Karpas-422 (cell line): ENCODE results near the gene UGGT2. TPM values are rescaled to one million over a fixed set of nuclear protein-coding genes. Genes with fewer than 3 reads are reported as not detected.
"Not testable (repeated sequence)": the region's sequence is repeated elsewhere in the genome, so short reads cannot be mapped to it uniquely, and the experiment has no call there.

Experiments used
- DNase-seq: peaks from one replicate; pipeline ENCODE4 v3.0.0-alpha.2; 2015
- H2AFZ ChIP-seq: fragments of 200-600 bp; sonication (generic); 2 replicates; pipeline ENCODE4 v1.6.1; 2014; ENCODE audit warnings: antibody characterized with exemption, low read length, mixed read lengths
- H3K27ac ChIP-seq: fragments of 200-600 bp; sonication (generic); 2 replicates; pipeline ENCODE4 v1.5.1; 2014; ENCODE audit warnings: mild to moderate bottlenecking, low read length, moderate library complexity
- H3K27me3 ChIP-seq: fragments of 200-600 bp; sonication (generic); 2 replicates; pipeline ENCODE4 v1.6.1; 2014; ENCODE audit warnings: low read length, mixed read lengths
- H3K36me3 ChIP-seq: fragments of 200-600 bp; sonication (generic); 2 replicates; pipeline ENCODE4 v1.6.1; 2014; ENCODE audit warnings: low read length, mixed read lengths; ENCODE audit not compliant: insufficient read depth
- H3K4me1 ChIP-seq: fragments of 200-600 bp; sonication (generic); 2 replicates; pipeline ENCODE4 v1.6.1; 2014; ENCODE audit warnings: mild to moderate bottlenecking, low read length, mixed read lengths
- H3K4me2 ChIP-seq: fragments of 200-600 bp; sonication (generic); 2 replicates; pipeline ENCODE4 v1.6.1; 2014; ENCODE audit warnings: low read length, low read depth, mild to moderate bottlenecking; ENCODE audit not compliant: poor library complexity, severe bottlenecking
- H3K4me3 ChIP-seq: fragments of 200-600 bp; sonication (generic); 2 replicates; pipeline ENCODE4 v1.5.1; 2014; ENCODE audit warnings: mild to moderate bottlenecking, antibody characterized with exemption, low read length, mixed read lengths
- H3K79me2 ChIP-seq: fragments of 200-600 bp; sonication (generic); 2 replicates; pipeline ENCODE4 v1.6.1; 2014; ENCODE audit warnings: mild to moderate bottlenecking, low read length, mixed read lengths
- H3K9ac ChIP-seq: fragments of 200-600 bp; sonication (generic); 2 replicates; pipeline ENCODE4 v1.6.0; 2014; ENCODE audit warnings: low read length
- H3K9me2 ChIP-seq: fragments of 200-600 bp; sonication (generic), shearing (Covaris generic); replicated peaks from 2 replicates; pipeline ENCODE4 v1.6.0; 2014; ENCODE audit warnings: mild to moderate bottlenecking, low read length, moderate library complexity; ENCODE audit not compliant: insufficient read depth
- H3K9me3 ChIP-seq: fragments of 300-700, 200-600 bp; sonication (generic); 2 replicates; pipeline ENCODE4 v1.6.1; 2014; ENCODE audit warnings: low read length, mixed read lengths
- H4K20me1 ChIP-seq: fragments of 200-600 bp; sonication (generic); 2 replicates; pipeline ENCODE4 v1.6.1; 2014; ENCODE audit warnings: mild to moderate bottlenecking, antibody characterized with exemption, low read length, low read depth; ENCODE audit not compliant: insufficient read depth
- total RNA-seq: library from RNA; depleted of rRNA; stranded (reverse); fragments of >200 nt; shearing (Covaris generic); gene quantifications from 2 replicates; pipeline ENCODE4 v1.2.3, GENCODE V29; 2014; ENCODE audit warnings: low replicate concordance

Gene UGGT2
- total RNA-seq, 1 experiment from 2014 or later: 73.1 TPM

DNA sequence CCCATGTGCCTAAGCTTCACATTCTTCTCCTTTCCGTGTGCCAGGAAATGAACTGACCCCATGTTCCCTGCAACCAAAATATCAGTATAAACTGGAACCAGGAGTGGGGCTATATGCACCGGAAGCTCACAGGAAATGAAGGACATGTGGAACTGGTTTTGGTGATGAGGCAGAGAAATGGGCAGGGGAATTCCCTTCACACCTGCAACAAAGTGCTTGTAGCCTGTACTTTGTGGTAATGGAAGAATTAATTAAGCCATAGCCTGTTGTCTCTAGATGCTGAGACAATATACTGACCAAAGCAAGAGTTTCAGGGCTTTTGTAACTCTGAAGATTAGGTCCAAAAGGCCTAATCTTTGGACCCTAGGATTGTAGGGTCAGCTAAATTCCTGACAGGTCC is 15.5 kb upstream of the UGGT2 start:
- Histone ChIP-seq H3K27ac (no peak overlapping the region), H3K79me2 (no peaks in the 10 kb centered on the region), H3K36me3 (no peaks in the 10 kb centered on the region), H3K4me3 (no peak overlapping the region), H3K4me2 (no peak overlapping the region), H3K9me3 (no peaks in the 10 kb centered on the region), H3K9ac (no peak overlapping the region), H2AFZ (no peak overlapping the region), H3K9me2 (no peaks in the 10 kb centered on the region), H3K27me3 (no peaks in the 10 kb centered on the region), H3K4me1 (no peaks in the 10 kb centered on the region), H4K20me1 (no peaks in the 10 kb centered on the region)
- no peak for DNase-seq

DNA sequence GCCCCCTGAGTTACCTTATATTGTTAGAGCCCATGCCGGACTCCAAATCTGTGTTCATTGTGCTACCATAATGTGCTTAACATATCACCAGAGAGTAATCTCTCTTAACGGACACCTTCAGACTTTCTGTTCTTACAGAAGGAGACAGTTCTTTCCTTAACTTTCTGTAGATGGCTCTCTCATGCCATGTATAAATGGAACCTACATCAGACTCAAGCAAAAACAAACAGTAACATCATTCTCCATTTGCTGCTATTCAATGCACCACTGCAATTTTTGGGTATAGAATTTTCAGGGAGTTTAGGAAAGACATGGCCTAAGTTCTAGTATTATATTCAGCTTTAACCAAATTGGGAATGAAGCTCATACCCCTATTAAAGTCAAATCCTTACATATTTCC is 12.6 kb upstream of the UGGT2 start:
- H3K79me2 ChIP-seq: no peaks in the 10 kb centered on the region
- H3K27ac ChIP-seq: no peak overlapping the region
- no peak overlapping the region for H3K9ac ChIP-seq
- no peaks in the 10 kb centered on the region for H4K20me1 ChIP-seq
- H3K27me3 ChIP-seq: no peaks in the 10 kb centered on the region
- no peak for DNase-seq
- no peak overlapping the region for H2AFZ ChIP-seq
- no peak overlapping the region for H3K4me2 ChIP-seq
- no peaks in the 10 kb centered on the region for H3K36me3 ChIP-seq
- no peaks in the 10 kb centered on the region for H3K9me2 ChIP-seq
- no peaks in the 10 kb centered on the region for H3K4me1 ChIP-seq
- no peaks in the 10 kb centered on the region for H3K9me3 ChIP-seq
- no peak overlapping the region for H3K4me3 ChIP-seq

- Histone ChIP-seq H3K9me2 (no peaks in the 10 kb centered on the region), H3K27ac (peak overlapping the region; percentile 43), H3K4me1 (peaks cover 10% of the 10 kb centered on the region; the same call in 1 of the 2 replicates), H3K9me3 (no peaks in the 10 kb centered on the region), H3K4me3 (peak overlapping the region; percentile 83), H3K4me2 (peak overlapping the region; percentile 100), H3K9ac (peak overlapping the region; percentile 96), H3K36me3 (no peaks in the 10 kb centered on the region), H4K20me1 (no peaks in the 10 kb centered on the region), H3K27me3 (no peaks in the 10 kb centered on the region), H3K79me2 (peaks cover 49% of the 10 kb centered on the region), H2AFZ (peak overlapping the region; percentile 89)
- peak; percentile 75 for DNase-seq
Measured at GRCh38 chr13:96052656-96053002, 572 bp downstream of the UGGT2 start.

DNA sequence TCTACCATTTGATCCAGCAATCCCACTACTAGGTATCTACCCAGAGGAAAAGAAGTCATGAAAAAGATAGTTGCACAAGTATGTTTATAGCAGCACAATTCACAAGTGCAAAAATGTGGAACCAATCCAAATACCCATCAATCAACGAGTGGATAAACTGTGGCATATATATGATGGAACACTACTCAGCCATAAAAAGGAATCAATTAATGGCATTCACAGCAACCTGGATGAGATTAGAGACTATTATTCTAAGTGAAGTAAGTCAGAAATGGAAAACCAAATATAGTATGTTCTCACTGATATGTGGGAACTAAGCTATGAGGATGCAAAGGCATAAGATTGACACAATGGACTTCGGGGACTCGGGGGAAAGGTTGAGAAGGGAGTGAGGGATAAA is 1.3 kb downstream of the UGGT2 start:
- DNase-seq, H3K9me3 ChIP-seq, H2AFZ ChIP-seq, H4K20me1 ChIP-seq, H3K9me2 ChIP-seq, H3K27me3 ChIP-seq, H3K27ac ChIP-seq, H3K36me3 ChIP-seq: not testable (repeated sequence)
- Histone ChIP-seq H3K9ac (peak overlapping the region; percentile 96; the same call in 1 of the 2 replicates), H3K4me3 (peak overlapping the region; percentile 83), H3K4me2 (peak overlapping the region; percentile 100), H3K4me1 (peaks cover 10% of the 10 kb centered on the region; the same call in 1 of the 2 replicates), H3K79me2 (peaks cover 55% of the 10 kb centered on the region)

DNA sequence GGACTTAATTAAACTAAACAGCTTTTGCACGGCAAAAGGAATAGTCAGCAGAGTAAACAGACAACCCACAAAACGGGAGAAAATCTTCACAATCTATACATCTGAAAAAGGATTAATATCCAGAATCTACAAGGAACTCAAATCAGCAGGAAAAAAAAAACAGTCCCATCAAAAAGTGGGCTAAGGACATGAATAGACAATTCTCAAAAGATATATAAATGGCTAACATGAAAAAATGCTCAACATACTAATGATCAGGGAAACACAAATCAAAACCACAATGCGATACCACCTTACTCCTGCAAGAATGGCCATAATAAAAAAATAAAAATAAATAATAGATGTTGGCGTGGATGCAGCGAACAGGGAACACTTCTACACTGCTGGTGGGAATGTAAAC is 1.7 kb downstream of the UGGT2 start:
- H3K27me3 ChIP-seq, H3K9me2 ChIP-seq, H3K9me3 ChIP-seq, H3K27ac ChIP-seq, H4K20me1 ChIP-seq, H2AFZ ChIP-seq, H3K36me3 ChIP-seq, H3K9ac ChIP-seq, DNase-seq, H3K4me3 ChIP-seq: not testable (repeated sequence)
- Histone ChIP-seq H3K4me2 (peak overlapping the region; percentile 100), H3K79me2 (peaks cover 59% of the 10 kb centered on the region), H3K4me1 (peaks cover 10% of the 10 kb centered on the region; the same call in 1 of the 2 replicates)

- H3K4me1 ChIP-seq: peaks cover 10% of the 10 kb centered on the region; the same call in 1 of the 2 replicates
- H3K4me2 ChIP-seq, H3K4me3 ChIP-seq, DNase-seq, H4K20me1 ChIP-seq, H2AFZ ChIP-seq, H3K27ac ChIP-seq, H3K36me3 ChIP-seq, H3K9ac ChIP-seq, H3K9me2 ChIP-seq, H3K9me3 ChIP-seq, H3K27me3 ChIP-seq: not testable (repeated sequence)
- H3K79me2 ChIP-seq: peaks cover 65% of the 10 kb centered on the region
Measured at GRCh38 chr13:96050955-96051354, 2.2 kb downstream of the UGGT2 start.

DNA sequence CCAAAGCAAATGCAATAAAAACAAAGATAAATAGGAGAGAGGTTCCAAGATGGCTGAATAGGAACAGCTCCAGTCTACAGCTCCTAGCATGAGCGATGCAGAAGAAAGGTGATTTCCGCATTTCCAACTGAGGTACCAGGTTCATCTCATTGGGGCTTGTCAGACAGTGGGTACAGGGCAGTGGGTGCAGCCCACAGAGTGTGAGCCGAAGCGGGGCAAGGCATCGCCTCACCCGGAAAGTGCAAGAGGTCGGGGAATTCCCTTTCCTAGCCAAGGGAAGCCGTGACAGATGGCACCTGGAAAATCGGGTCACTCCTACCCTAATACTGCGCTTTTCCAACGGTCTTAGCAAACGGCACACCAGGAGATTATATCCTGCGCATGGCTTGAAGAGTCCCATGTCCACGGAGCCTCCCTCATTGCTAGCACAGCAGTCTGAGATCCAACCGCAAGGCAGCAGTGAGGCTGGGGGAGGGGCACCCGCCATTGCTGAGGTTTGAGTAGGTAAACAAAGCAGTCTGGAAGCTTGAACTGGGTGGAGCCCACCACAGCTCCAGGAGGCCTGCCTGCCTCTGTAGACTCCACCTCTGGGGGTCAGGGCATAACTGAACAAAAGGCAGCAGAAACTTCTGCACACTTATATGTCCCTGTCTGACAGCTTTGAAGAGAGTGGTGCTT is 6.6 kb downstream of the UGGT2 start:
- DNase-seq, H3K27ac ChIP-seq, H4K20me1 ChIP-seq, H3K9me3 ChIP-seq, H3K9me2 ChIP-seq, H3K4me2 ChIP-seq, H3K4me1 ChIP-seq, H3K9ac ChIP-seq, H3K4me3 ChIP-seq, H2AFZ ChIP-seq, H3K36me3 ChIP-seq, H3K27me3 ChIP-seq: not testable (repeated sequence)
- H3K79me2 ChIP-seq: peaks cover 87% of the 10 kb centered on the region

- Histone ChIP-seq H3K4me3 (no peak overlapping the region), H3K27me3 (no peaks in the 10 kb centered on the region), H3K9me3 (no peaks in the 10 kb centered on the region), H3K36me3 (peaks cover 4% of the 10 kb centered on the region; the same call in 1 of the 2 replicates), H3K4me2 (no peak overlapping the region), H3K9me2 (no peaks in the 10 kb centered on the region), H3K4me1 (peaks cover 15% of the 10 kb centered on the region), H3K27ac (no peak overlapping the region), H3K79me2 (peaks cover 99% of the 10 kb centered on the region), H2AFZ (no peak overlapping the region), H3K9ac (no peak overlapping the region), H4K20me1 (no peaks in the 10 kb centered on the region; the same call in 1 of the 2 replicates)
- no peak for DNase-seq
Measured at GRCh38 chr13:96044238-96044637, 9.0 kb downstream of the UGGT2 start.
